GM19463 (cell line): Measurements from ENCODE around the gene SMAD7.

Experiments
- ATAC-seq: cut with Tn5 transposase; IDR thresholded peaks from one replicate; pipeline ENCODE4 v1.9.1; 2021; ENCODE audit warnings: mild to moderate bottlenecking, moderate library complexity; ENCODE audit not compliant: unreplicated experiment

Gene SMAD7

DNA sequence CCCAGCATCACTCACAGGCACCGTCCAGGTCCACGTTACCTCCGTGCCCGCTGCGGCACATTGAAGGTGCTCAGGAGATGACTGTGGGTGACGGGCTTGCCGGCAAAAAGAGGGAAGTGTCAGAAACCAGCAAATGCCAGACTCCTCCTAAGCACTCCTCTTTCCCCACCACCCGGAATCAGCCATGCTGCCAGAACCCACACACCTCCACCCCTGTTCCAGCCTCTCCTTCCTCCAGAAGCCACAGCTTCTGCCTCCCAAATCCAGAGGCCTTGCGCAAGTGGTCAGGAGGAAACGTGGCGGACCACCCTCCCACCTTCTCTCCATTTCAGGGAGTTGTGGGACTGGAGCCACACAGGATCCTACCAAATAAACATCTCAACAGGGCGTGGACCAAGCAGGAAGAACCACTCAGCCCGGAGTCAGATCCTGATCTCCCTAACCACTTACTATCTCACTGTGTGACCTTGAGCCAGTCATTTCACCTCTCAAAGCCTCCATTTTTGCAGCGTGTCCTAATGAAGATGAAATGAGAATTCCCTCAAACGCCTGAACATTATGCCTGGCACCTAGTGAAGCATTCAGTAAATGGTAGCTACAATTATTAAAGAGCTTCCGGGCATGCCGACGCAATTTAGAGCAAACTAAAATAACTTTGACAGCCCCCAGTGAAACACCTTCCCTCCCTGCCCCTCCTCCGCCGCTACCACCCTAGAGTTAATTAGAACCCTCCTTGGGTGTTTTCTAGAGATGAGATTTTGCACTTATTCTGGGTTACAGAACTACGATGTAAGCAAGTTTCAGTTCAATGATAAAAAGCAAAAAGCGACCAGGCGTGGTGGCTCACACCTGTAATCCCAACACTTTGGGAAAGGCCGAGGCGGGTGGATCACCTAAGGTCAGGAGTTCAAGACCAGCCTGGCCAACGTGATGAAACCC is 32.9 kb downstream of the SMAD7 start:
- no peak for ATAC-seq

DNA sequence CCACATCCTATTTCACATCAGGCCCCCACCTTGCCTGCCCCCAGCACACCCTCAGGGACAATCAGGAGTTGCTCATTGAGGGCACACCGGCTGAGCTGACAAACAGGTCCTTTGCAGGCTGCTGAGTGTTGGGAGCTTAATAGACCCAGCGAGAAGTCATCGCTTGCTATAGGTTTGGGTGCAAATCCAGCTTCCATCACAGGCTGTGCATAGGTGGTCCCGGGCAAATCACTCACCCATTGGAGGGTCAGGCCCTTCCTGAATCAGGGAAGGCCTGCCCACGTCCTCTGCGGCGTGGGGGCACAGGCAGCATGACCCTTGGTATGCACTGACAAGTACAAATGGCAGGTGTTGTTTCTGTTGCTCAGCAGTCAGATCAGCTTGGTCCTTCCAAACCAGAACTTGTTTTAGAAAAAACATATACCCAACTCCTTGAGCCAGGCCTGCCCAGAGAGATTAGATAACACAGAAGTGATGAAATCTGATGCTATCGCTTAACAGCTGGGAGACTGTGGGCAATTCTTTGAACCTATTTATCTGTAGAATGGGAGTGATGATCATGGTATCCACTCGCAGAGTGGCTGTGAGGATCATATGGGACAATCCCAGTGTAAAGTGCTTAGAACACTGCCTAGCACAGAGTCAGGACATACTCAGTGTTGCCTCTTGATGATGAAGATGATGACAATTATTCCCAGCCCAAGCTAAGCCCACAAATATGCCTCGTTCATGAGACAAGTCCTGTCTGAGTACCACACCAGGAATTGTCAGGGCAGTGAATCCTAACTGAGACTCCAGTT is 34.9 kb downstream of the SMAD7 start:
- ATAC-seq, result no peak

DNA sequence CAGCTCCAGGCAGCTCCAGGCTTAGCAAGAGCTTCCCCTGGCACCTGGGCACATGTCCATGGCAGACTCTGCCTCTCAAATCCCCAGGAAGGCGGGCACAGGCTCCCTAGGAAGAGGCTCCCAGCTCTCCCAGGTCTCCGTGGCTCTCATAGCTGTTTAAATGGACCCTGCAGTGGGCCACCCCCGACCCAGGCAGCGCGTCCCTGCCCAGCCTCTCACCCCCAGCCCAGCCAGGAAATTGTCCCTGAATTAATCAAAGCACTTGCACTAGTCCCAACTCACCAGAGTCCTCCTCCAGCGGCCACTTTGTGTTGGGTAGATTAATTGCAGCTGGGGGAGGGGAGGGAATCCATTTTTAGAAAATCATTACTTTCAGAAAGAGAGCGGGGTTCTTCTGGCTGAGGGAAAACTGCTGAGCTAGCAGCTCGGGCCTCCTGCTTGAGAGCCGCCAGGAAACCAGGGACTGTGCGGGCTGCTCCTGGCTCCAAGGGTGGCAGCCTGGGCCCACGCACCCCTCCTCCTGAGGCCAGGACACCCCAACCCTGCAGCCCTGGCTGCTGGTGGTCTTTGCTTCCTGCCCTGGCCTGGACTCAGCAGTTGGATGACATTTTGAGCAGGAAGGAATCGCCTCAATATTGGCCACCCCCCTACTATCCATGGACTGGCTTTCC is 36.0 kb downstream of the SMAD7 start:
- ATAC-seq, result no peak

DNA sequence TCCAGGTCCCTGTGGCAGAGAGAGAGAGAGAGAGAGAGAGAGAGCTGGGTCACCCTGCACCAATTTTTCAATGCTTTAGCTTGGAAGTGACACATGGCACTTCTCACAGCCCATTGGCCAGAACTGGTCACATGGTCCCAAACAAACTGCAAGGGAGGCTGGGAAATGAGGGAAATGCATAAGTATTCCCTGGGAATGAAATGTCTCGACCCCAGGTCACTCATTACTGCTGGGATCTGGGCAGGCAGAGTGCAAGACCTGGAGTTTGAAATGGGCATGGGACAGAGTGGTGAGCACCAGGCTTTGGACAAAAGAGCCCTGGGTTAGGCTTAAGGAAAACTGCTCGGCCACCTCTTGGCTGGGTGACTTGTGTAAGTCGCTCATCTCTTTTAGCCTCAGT is 37.0 kb downstream of the SMAD7 start:
- ATAC-seq, result no peak

DNA sequence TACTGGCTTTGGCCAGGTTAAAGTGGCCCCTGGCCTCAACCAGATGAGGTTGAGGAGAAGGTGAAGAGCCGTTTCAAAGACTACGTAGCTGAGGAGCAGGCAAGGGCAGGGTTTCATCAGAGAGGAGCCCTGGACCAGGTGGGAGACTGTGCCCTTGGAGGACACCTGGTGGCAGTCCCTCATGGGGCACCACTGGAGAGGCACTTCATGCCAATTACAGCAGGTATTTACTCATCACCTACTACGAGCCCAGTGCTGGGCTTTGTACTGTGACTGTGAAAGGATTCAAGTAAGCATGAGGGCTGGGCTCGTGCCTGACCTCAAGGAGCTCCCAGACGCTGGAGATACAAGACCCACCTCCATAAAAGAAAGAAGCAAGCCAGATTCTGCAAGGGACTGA is 37.6 kb downstream of the SMAD7 start:
- no peak for ATAC-seq

DNA sequence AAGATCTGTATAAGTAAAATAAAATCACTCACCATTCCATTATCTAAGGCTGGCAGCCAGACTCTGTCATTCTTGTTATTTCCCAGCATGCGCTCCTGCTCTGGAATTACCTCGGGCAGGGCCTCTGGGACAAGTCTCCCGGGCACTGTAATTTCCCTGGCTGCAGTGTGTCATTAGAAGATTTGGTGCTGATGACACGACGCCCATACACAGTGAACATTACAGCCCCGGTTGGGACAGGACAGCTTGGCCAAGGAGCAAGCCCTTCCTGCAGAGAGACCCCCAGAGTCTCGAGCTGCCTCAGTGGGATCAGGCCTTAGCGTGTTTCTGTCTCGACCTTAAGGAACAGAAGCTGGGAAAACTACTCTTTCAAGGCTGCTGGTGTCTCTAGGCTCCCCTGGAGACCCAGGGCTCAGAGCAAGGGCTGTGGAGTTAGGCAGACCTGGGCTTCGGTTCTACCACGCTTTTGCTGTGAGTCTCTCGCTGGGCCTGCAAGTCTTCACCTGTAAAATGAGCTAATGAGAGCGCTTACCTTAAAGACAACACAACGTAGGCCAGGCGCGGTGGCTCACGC is 39.7 kb downstream of the SMAD7 start:
- no peak for ATAC-seq

DNA sequence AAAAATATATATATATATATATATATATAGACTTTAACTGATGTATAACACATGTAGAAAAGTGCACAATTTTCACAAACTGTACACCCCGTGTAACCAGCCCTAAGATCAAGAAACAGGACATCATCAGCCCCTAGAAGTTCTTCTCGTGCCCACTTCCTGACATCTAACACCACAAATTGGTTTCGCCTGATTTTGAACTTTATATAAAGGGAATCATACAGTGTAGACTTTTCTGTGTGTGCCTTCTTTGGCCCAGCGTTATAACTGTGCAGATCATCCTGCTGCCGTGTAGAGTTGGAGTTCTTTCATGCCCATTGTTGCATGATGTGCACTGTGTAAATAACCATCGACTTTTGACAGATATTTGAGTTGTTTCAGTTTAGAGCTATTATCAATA is 41.0 kb downstream of the SMAD7 start:
- ATAC-seq, result no peak

DNA sequence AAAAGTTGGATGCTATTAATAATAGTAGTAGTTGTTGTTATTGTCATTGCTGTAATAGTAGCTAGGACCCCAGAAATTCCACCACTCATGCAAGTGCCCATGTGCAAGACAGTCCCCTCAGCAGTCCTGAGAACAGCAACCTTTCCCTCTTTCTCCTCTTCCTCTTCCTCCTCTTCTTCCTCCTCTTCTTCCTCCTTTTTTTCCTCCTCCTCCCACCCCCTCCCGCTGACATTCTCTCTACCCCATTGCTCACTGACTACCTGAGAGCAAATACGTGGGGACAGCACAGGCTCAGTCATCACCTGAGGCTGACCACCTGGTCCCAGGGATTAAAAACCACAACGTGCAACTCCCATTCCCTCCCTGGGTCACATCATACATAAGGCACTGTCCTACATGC is 41.8 kb downstream of the SMAD7 start:
- ATAC-seq, result no peak

DNA sequence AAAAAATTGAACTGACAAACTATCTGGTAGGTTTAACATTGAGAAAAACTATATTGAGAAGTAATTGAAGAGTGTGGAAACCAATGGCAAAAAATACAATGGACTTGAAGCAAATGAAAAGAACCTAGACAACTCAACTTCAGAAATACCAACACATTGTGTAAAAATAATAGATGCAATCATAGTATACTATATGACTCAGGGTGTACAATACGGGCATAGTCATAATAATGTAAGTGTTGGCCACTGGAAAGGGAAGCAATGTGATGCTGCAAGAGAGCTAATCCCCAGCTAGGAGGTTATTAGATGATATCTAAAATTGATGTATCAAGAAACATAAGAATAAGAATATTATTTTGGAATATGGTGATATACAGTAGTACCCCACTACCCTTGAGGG is 45.3 kb downstream of the SMAD7 start:
- no peak for ATAC-seq

DNA sequence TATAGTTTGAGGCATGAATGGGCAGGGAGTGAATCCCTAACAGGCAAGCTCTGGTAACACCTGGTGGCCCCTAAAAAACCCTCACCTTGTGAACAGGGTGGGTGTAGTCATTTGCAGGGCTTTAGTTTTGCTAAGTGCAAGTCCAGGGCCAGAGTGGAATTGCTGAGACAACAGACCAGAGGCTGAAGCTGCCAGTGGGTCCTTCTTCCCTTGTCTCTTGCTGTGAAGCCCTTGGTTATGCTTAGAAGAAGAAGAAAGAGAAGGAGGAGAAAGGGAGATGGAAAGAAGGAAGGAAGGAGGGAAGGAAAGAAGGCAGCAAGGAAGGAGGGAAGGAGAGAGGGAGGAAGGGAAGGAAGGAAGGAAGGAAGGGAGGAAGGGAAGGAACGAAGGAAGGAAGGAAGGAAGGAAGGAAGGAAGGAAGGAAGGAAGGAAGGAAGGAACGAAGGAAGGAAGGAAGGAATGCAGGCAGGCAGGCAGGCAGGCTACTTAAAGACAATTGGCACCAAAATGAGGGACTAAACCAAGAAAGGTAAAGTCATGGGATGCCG is 45.8 kb downstream of the SMAD7 start:
- no peak for ATAC-seq

DNA sequence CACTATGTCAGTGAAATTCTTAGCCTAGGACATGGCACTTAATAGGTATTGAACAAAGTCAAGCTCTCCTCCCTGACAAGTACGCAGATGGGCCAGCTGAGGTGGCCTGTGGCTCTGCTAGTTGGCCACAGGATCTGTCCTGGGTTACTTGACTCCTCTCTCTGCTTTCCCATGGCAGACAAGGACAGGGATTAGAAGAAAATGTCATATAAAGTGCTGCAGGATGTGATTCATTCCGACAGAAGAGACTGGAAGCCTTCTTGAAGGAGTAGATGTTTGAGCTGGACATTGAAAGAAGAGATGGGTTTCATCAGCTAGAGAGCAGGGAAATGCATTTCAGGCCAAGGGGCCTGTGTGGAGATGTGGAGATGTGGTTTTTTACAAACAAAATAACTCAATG is 46.7 kb downstream of the SMAD7 start:
- ATAC-seq, result no peak

DNA sequence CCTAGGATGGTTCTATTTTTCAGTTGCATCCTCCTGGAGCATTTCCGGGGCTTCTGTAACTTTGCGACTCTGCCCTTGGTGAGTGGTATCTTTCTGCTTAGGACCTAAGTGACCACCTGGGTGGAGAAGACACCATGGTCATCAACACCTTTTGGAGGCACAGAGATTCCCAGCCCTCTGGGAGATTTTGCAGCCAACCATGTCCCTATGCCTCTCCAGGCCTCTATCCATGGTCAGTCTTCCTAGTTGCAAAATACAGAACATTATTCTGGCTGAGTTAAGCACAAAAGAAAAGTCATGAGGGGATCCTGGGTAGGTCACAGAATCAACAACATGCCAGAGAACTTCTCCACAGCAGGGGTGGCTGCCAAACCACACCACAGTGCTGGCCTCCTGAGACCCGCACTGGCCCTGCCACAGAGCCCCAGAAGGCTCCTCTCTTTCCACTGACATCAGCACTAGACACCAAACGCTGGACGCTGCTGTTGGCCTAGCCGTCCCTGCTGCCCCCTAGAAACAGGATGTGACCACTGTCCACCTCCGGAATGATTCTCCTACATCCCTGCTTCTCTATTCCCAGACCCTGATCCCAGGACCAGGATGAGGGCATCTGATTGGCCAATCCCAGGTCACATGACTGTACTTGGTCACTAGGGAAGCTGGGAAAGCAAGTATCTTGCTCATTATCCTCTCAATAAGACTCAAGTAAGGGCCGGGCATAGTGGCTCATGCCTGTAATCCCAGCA is 47.7 kb downstream of the SMAD7 start:
- ATAC-seq, result no peak

DNA sequence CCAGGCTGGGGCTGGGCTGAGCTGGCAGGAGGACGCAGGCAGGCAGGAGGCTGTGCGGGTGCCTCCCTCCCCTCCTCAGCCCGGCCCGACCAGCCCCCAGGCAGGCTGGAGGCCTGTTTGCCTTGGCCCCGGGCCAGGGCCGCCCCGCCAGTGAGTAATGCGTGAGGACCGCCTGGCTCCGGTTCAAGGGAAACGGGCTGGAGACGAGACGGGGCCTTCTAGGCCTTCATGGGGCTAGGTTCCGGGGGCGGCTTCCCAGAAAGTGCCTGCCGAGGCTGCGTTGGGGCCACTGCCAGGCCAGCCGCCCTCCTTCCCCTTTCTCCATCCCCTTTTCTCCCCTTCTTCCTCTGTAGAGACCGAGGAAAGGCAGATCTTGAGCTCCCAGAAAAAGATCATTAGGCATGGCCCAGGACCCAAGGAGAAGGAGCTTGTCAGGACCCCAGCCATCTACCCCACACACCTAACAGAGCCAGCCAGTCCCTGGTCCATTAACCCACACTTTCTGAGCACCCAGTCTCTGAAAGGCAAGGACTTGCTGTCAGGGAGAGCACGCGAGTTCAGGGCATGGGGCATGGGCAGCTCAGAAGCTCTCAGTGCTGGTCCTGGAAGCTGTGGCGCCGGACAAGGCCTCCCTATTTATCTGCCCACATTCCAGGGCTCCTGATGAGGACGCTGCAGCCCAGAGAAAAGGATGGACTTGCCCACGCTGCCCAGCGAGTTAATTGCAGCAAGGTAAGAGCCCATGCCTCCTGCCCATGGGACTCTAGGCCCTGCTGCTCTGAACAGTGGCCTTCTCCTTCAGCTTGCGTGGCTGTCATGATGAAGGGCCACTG is 48.5 kb downstream of the SMAD7 start:
- ATAC-seq, result no peak

DNA sequence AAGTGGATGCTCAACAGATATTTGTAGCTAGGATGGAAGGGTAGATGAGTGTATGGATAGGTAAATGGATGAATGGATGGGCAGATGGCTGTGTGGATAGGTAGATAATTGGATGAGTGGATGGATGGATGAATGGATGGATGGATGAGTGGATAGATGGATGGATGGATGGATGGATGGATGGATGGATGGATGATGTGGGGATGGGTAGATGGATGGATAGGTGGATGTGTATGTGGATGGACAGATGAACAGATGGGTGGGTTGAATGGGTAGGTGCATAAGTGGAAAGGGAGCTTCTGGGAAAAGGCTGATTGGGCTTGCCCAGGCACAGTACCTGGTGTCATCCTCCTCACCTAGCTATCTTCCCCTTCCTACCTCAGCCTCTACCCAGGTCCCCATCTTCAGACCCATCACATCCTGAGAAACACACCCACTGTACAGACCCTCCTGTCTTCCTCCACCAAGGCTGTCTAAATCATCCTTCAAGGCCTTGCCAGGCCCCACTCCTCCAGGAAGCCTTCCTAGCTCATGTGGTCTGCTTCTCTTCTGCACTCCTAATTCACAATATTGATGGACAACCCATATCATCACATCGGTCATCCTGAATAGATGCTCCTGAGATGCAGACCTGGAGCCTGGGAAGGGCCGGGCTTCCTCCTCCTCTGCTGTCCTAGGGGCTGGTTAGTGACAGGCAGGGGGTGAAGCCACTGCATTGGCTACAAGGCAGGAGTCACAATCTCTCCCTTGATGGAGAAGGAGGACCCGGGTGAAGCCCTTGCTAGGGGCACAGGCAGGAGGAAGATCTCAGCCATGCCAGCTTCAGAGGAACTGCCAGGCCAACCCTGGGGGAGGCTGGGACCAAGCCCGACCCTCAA is 49.4 kb downstream of the SMAD7 start:
- ATAC-seq, result no peak

DNA sequence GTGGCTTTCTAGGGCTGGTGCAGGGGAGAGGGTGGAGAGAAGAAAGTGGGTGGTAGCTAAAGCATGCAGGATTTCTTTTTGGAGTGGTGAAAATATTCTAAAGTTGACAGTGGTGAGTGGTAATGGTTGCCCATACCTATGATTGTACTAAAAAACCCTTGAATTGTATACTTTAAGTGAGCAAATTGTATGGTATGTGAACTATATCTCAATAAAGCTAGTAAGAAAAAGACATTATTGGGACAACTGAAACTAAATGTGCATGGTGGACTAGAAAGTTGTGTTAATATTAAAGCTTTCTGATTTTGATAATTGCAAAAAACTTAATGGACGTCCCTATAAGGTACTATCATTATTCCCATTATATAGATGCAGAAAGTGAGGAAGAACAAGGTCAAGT is 50.3 kb downstream of the SMAD7 start:
- no peak for ATAC-seq

DNA sequence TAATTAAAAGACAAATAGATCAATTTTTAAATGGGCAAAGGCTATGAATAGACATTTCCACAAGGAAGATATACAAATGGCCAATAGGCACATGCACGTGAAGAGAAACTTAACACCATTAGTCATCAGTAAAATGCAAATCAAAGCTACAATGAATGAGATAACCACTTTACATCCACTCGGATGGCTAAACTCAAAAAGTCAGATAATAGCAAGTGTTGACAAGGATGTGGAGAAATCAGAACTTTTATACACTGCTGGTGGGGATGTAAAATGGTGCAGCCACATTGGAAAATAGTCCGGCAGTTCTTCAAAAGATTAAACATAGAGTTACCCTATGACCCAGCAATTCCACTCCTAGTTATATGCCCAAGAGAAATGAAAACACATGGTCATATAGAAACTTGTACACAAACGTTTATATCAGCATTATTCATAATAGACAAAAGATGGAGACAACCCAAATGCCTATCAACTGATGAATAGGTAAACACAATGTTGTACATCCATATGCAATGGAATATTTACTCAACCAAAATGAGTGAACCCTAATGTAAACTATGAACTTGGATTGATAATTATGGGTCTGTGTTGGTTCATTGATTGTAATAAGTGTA is 51.1 kb downstream of the SMAD7 start:
- ATAC-seq, result no peak

DNA sequence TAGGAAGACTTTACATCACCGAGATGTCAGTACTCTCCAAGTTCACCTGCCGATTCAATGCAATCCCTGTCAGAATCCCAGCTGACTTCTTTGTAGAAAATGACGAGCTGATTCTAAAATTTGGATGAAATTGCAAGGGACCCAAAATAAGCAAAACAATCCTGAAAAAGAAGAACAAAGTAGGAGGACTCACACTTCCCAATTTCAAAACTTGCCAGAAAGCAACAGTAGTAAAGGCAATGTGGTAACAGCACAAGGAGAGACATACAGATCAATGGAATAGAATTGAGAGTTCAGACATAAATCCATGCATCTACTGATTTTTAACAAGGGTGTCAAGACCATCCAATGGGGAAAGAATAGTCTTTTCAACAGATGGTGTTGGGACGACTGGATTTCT is 52.2 kb downstream of the SMAD7 start:
- no peak for ATAC-seq

DNA sequence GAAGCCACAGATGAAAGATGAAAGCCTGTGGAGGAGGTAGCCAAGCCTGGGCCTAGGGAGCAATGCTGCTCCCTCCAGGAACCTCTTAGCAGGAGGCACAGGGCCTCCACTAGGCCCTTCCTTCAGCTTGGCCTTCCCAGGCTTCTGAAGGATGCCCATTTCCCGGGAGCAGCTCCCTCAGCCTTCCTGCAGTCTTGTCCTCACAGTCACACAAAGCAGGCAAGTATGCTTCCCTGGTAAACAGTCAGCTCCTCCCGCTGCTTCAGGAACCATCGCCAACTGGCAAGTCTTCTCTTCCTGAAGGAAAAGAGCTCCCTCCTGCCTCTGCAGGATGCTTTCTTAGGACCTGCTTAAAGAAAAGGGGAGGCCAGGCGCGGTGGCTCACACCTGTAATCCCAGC is 53.2 kb downstream of the SMAD7 start:
- no peak for ATAC-seq
